Hepatocyte (in vitro differentiated cells): ENCODE measurements around the gene FLVCR2. TPM values are rescaled to one million over a fixed set of nuclear protein-coding genes. Genes with fewer than 3 reads are reported as not detected.
A peak's percentile ranks its signal among the peaks of the same experiment; 100 is the strongest.

Experiments used
- DNase-seq: peaks from one replicate; pipeline ENCODE4 v3.0.0-alpha.2; 2016; ENCODE audit warnings: low spot score
- H2AFZ ChIP-seq: fragments of 200-600 bp; sonication (generic); 2 replicates; pipeline ENCODE4 v1.6.0; 2016; ENCODE audit warnings: antibody characterized with exemption, mild to moderate bottlenecking
- H3K27ac ChIP-seq: fragments of 200-600 bp; sonication (generic); 2 replicates; pipeline ENCODE4 v1.5.1; 2016; ENCODE audit warnings: mild to moderate bottlenecking
- H3K27me3 ChIP-seq: fragments of 200-600 bp; sonication (generic); 2 replicates; pipeline ENCODE4 v1.6.1; 2016
- H3K36me3 ChIP-seq: fragments of 200-600 bp; sonication (generic); replicated peaks from 2 replicates; pipeline ENCODE4 v1.5.1; 2016; ENCODE audit warnings: low read depth; ENCODE audit not compliant: insufficient read depth
- H3K4me1 ChIP-seq: fragments of 200-600 bp; sonication (generic); 2 replicates; pipeline ENCODE4 v1.5.1; 2016; ENCODE audit warnings: mild to moderate bottlenecking, moderate library complexity; ENCODE audit not compliant: insufficient read depth
- H3K4me2 ChIP-seq: fragments of 200-600 bp; sonication (generic); 2 replicates; pipeline ENCODE4 v1.6.0; 2016
- H3K4me3 ChIP-seq: fragments of 200-600 bp; sonication (generic); 2 replicates; pipeline ENCODE4 v1.5.1; 2016; ENCODE audit warnings: mild to moderate bottlenecking
- H3K79me2 ChIP-seq: fragments of 200-600 bp; sonication (generic); 2 replicates; pipeline ENCODE4 v1.6.0; 2017; ENCODE audit warnings: mild to moderate bottlenecking
- H3K9me2 ChIP-seq: fragments of 200-600 bp; sonication (generic); replicated peaks from 2 replicates; pipeline ENCODE4 v1.6.0; 2017; ENCODE audit warnings: mild to moderate bottlenecking; ENCODE audit not compliant: insufficient read depth
- H3K9me3 ChIP-seq: fragments of 200-600 bp; sonication (generic); 2 replicates; pipeline ENCODE4 v1.5.1; 2016; ENCODE audit warnings: low read depth, mild to moderate bottlenecking
- H4K20me1 ChIP-seq: fragments of 200-600 bp; sonication (generic); 2 replicates; pipeline ENCODE4 v1.6.0; 2016; ENCODE audit warnings: mild to moderate bottlenecking; ENCODE audit not compliant: insufficient read depth, poor library complexity, severe bottlenecking
- CTCF ChIP-seq: fragments of 200-600 bp; sonication (generic); IDR thresholded peaks from 2 replicates; pipeline ENCODE4 v1.5.1; 2016; ENCODE audit warnings: antibody characterized with exemption, mild to moderate bottlenecking; ENCODE audit not compliant: poor library complexity
- EZH2 ChIP-seq: fragments of 200-600 bp; sonication (generic); IDR thresholded peaks from 2 replicates; pipeline ENCODE4 v1.6.1; 2016; ENCODE audit warnings: antibody characterized with exemption, mild to moderate bottlenecking, borderline replicate concordance
- EZH2phosphoT487 ChIP-seq: fragments of 200-600 bp; sonication (generic); IDR thresholded peaks from one replicate; pipeline ENCODE4 v1.6.1; 2018; ENCODE audit warnings: antibody characterized with exemption, mild to moderate bottlenecking, low read depth, moderate library complexity; ENCODE audit not compliant: unreplicated experiment, severe bottlenecking
- WGBS: methylation state at CpG from one replicate; pipeline ENCODE4 v1.1.6; 2016; ENCODE audit warnings: low lambda C conversion rate; ENCODE audit errors: missing lambda C conversion rate; 5-methylcytosine and 5-hydroxymethylcytosine counted together
- polyA plus RNA-seq: library from polyadenylated mRNA; unstranded; fragments of >200 nt; fragmentation: Nextera tagmentation; extraction: Ambion mirVana; gene quantifications from 2 replicates; pipeline ENCODE4 v1.2.1, GENCODE V29; 2016
- total RNA-seq: library from RNA; depleted of rRNA; stranded (reverse); fragments of >200 nt; gene quantifications from 2 replicates; pipeline ENCODE4 v1.2.3, GENCODE V29; 2014

FLVCR2 gene
- total and polyA plus RNA-seq, 2 experiments from 2014 or later = 9.5 to 10.1 TPM

- peaks cover 29% of the 10 kb centered on the region for H3K79me2 ChIP-seq
- H3K36me3 ChIP-seq = no peaks in the 10 kb centered on the region
- peak overlapping the region; percentile 81 for H3K4me3 ChIP-seq
- no peaks in the 10 kb centered on the region for H3K9me2 ChIP-seq
- H2AFZ ChIP-seq = peak overlapping the region; percentile 64
- H3K27me3 ChIP-seq = no peaks in the 10 kb centered on the region
- DNase-seq = peak; percentile 91
- no peaks in the 10 kb centered on the region for H4K20me1 ChIP-seq
- H3K4me1 ChIP-seq = peaks cover 8% of the 10 kb centered on the region
- H3K27ac ChIP-seq = peak overlapping the region; percentile 74
- WGBS = 1% methylated on average over 16 of the region's 16 CpGs
- peak overlapping the region; percentile 98 for H3K4me2 ChIP-seq
- no peaks in the 10 kb centered on the region for H3K9me3 ChIP-seq
- TF ChIP-seq EZH2 (no peak), CTCF (peak; percentile 66), EZH2phosphoT487 (no peak)
Measured at GRCh38 chr14:75577729-75578101, 705 bp upstream of the FLVCR2 start.

- peaks cover 34% of the 10 kb centered on the region for H3K79me2 ChIP-seq
- peak overlapping the region; percentile 81 for H3K4me3 ChIP-seq
- WGBS = 62% methylated on average over 21 of the region's 21 CpGs
- H3K4me1 ChIP-seq = peaks cover 8% of the 10 kb centered on the region
- peak overlapping the region; percentile 98 for H3K4me2 ChIP-seq
- no peaks in the 10 kb centered on the region for H3K9me3 ChIP-seq
- no peaks in the 10 kb centered on the region for H3K36me3 ChIP-seq
- H3K27ac ChIP-seq = peak overlapping the region; percentile 71
- H4K20me1 ChIP-seq = no peaks in the 10 kb centered on the region
- no peak for TF ChIP-seq EZH2phosphoT487
- peak; percentile 49 for TF ChIP-seq CTCF
- H2AFZ ChIP-seq = peak overlapping the region; percentile 69
- DNase-seq = peak; percentile 55
- H3K9me2 ChIP-seq = no peaks in the 10 kb centered on the region
- no peaks in the 10 kb centered on the region for H3K27me3 ChIP-seq
Measured at GRCh38 chr14:75578786-75579337, 442 bp downstream of the FLVCR2 start.

- Histone ChIP-seq H3K27ac (peak overlapping the region; percentile 71), H3K4me2 (peak overlapping the region; percentile 98), H2AFZ (no peak overlapping the region), H3K4me1 (peaks cover 8% of the 10 kb centered on the region), H3K79me2 (peaks cover 36% of the 10 kb centered on the region), H3K4me3 (peak overlapping the region; percentile 81), H4K20me1 (no peaks in the 10 kb centered on the region), H3K36me3 (no peaks in the 10 kb centered on the region), H3K27me3 (no peaks in the 10 kb centered on the region), H3K9me2 (no peaks in the 10 kb centered on the region), H3K9me3 (no peaks in the 10 kb centered on the region)
- TF ChIP-seq CTCF (no peak), EZH2 (no peak), EZH2phosphoT487 (no peak)
- WGBS = 93% methylated on average over 13 of the region's 13 CpGs
- no peak for DNase-seq
Measured at GRCh38 chr14:75579338-75579864, 981 bp downstream of the FLVCR2 start.
